Hematopoietic multipotent progenitor cell treated with erythropoietin and hydrocortisone succinate and interleukin-3 and kit ligand, for 4 days (in vitro differentiated cells): ENCODE results near the gene LGALS4.
"Not testable (repeated sequence)": the region's sequence is repeated elsewhere in the genome, so short reads cannot be mapped to it uniquely, and the experiment has no call there.

Source experiments
- DNase-seq: peaks from one replicate; pipeline ENCODE4 v3.0.0-alpha.2; 2015

The LGALS4 gene

GRCh38 chr19:38842439-38843174, 29.9 kb upstream of the LGALS4 start:
- no peak for DNase-seq

DNA sequence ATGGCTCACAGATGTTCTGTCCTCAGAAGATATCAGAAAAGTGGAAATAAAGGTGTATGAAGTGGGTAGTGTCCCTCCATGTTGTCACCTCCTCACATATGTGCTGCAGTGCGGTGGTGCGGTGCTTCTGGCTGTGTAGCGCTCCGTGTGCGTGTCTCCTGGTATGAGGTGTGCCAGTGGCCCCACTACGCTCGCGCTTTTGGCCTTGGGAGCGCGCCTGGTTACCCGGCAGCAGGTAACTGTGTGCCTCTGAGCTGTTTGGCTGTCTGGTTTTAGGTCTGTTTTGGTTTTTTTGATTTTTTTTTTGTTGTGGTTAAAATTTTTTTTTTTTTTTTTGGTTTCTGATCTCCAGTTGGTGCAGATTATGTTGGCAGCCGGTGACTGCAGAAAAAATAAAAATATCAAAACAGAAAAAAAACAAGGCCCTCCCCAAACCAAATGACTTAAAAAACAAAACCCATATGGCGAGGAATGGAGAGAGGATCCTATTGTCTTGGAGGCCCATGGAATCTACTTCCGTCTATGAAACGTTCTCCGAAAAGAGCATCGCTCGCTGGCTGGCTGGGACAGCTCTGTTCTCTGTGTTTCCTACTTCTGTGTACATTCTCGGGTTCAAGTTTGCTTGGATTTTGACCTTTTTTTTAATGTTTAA, 29.2 kb upstream of the LGALS4 start:
- no peak for DNase-seq

DNA sequence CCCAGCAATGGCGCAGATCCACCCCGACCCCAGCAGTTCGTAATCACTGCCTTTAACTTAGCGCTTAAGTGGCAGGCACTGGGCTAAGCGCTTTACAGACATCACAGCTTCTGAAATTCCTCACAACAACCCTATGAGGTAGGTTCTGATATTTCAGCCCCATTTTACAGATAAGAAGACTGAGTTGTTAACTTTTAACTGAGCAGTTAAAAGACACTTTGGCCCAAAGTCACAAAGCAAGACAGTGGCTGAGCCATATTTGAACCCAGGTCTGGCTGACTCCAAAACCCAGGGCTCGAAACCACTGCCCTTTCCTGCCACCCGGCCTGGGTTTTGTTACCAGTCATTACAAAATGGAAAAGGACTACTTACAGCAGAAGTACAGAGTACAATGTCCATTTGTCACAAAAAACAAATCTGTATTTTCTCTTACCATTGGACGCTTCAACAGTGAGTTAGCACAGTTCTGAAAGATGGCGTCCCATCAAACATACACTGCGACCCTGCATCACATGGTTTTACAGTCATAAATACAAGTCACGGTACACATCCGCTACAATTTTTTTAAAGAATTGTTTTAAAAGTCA, 28.5 kb upstream of the LGALS4 start:
- DNase-seq, result no peak

DNA sequence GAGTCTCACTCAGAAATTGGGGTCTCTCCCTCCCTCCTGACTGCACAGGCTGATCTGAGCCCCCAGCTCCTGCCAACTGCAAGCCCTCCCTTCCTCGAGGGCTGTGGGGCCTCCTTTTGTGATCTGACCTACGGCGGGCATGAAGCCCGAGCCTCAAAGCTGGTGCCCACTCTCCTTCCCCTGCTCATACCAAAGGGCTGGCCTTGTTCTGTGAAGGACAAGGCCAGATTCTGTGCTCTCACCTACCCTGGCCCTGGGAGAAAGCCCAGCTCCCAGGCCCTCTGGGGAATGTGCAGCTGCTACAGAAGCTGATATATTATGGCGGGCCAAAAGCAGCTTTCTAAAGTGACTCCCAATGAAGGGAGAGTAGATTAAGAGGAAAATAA, 27.8 kb upstream of the LGALS4 start:
- no peak for DNase-seq

DNA sequence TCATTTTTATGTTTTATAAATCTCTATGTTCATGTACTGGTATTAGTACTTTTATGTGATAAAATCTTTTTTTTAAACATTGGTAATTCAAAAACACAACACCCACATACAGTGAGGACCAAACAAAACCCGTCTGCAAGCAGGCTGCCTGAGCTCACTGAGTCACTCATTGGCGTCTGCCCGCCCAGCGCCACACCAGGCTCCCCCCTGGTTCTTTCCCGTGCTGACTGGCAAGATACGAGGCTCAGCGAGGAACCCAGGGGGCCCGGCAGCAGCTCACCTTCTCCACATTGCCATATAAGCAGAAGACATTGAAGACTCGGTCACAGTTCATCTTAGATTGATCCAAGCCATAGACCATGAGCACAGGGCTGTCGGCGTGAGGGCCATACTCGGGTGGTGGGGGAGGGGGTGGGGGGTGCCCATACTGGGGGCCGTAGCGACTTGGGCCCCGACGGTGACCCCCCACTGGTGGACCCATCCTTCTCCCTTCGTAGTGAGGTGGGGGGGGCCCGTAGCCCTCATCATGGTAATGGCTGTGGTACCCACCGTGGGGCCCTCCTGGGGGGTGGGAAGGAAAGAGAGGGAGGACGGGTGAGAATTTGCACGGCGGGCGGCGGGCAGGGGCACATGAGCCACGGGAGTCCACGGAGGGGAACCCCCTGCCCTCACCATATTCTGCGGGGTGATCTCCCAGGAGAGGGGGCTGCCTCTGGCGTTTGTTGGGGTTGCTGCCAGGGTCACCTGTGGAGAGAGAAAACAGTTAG, 27.3 kb upstream of the LGALS4 start:
- DNase-seq, result no peak

DNA sequence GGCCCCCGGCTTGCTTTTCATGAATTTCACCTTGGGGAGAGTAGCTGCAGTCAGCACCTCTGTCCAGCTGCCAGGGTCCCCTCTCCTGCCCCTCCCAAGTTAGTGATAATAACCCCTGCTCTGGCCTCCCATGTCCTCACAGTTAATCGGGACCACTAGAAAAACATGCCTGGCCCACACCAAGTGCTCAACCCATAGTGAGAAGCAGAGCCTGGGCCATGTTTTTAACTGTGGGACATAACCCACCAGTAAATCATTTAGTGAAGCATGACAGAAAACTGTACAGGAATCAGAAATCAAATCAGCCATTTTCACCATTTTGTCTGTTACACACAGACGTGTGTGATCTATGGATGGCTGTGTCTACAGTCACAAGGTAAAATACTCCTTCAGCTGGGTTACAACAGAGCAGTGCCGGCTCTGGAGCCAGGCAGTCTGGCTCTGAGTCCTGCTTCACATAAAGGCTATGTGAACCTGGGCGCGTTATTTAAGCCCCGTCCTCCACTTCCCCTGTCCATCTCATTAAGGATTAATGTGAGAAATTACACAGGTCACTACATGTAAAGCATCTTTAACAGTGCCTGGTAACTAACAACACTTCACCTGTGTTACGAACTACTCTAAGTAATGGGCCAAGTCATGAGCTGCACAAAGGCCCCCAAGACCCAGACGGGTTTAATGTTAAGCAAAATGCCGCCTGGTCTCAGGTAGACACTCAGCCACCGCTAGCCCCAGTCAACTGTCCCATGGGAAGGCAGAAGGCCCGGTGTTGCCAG, 26.4 kb upstream of the LGALS4 start:
- DNase-seq, result no peak

- no peak for DNase-seq
Observed at GRCh38 chr19:38838208-38838985, 25.7 kb upstream of the LGALS4 start.

GRCh38 chr19:38837656-38838121, 24.9 kb upstream of the LGALS4 start:
- DNase-seq, result no peak

GRCh38 chr19:38836983-38837626, 24.4 kb upstream of the LGALS4 start:
- DNase-seq, result no peak

- DNase-seq, result no peak
Observed at GRCh38 chr19:38836159-38836982, 23.6 kb upstream of the LGALS4 start.

DNA sequence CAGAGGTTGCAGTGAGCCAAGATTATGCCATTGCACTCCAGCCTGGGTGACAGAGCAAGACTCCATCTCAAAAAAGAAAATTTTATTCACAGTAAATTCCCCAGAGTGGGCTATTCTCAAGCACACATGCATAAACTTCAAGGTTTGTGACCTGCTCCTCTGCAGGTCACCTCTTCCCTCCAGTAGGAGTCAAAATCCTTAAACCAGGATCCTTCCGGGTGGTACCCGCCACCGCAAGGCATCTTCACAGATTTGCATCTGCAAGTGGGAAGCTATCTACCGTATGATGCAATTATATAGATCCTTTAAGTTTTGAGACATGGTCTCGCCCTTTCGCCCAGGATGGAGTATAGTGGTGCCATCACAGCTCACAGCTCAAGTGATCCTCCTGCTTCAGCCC, 21.8 kb upstream of the LGALS4 start:
- DNase-seq, result no peak

DNA sequence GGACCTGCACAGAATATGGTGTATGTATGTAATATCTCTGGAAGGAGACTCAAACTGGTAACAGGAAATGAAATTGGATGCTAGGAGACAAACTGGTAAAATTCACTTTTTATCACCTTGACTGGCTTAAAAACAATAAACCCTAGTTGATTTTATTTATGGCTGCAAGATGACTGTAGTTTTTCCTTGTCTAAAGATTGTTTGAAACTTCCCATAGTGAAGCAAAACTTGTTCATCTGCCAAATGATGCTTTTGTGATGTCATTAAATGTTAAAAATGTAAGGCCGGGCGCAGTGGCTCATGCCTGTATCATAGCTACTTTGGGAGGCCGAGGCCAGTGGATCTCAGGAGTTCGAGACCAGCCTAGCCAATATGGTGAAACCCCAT, 21.4 kb upstream of the LGALS4 start:
- DNase-seq, result no peak

GRCh38 chr19:38833092-38833425, 20.3 kb upstream of the LGALS4 start:
- DNase-seq, result no peak

- peak; percentile 63 for DNase-seq
Observed at GRCh38 chr19:38831142-38831605, 18.4 kb upstream of the LGALS4 start.

- DNase-seq, result no peak
Observed at GRCh38 chr19:38830039-38830733, 17.4 kb upstream of the LGALS4 start.

- peak; percentile 45 for DNase-seq
Observed at GRCh38 chr19:38829203-38829602, 16.5 kb upstream of the LGALS4 start.

GRCh38 chr19:38826856-38827551, 14.3 kb upstream of the LGALS4 start:
- DNase-seq, result no peak

DNA sequence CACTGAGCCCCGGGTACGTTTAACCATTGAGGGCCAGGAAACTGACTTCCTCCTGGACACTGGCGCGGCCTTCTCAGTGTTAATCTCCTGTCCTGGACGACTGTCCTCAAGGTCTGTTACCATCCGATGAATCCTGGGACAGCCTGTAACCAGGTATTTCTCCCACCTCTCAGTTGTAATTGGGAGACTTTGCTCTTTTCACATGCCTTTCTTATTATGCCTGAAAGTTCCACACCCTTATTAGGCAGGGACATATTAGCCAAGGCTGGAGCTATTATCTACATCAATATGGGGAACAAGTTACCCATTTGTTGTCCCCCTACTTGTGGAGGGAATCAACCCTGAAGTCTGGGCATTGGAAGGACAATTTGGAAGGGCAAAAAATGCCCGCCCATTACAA, 13.2 kb upstream of the LGALS4 start:
- not testable (repeated sequence) for DNase-seq

- not testable (repeated sequence) for DNase-seq
Observed at GRCh38 chr19:38821230-38821825, 8.6 kb upstream of the LGALS4 start.
